Lower leg skin (tissue), 3 donors: ENCODE measurements around the gene SDK1.

Experiments used
- CTCF ChIP-seq, 3 donors: fragments of 450-650 bp; IDR thresholded peaks; one replicate each; pipeline ENCODE4 v1.5.1; 2016; ENCODE audit warnings: antibody characterized with exemption in 3 of 3, mild to moderate bottlenecking in 3 of 3, moderate library complexity in 2 of 3
- POLR2A ChIP-seq, 2 donors: fragments of 450-650 bp; IDR thresholded peaks; one replicate each; pipeline ENCODE4 v1.6.1; 2016 to 2017; ENCODE audit warnings: antibody characterized with exemption in 2 of 2, mild to moderate bottlenecking in 1 of 2, moderate library complexity in 1 of 2

- TF ChIP-seq CTCF (IDR thresholded peaks at IDR 0.05) (no peak), POLR2A (IDR thresholded peaks at IDR 0.05) (no peak)
Measured at GRCh38 chr7:4257146-4258111, 956.4 kb downstream of the SDK1 start.
